Measurements from ENCODE around the gene GINS2. TPM values are rescaled to one million over a fixed set of nuclear protein-coding genes. Genes with fewer than 3 reads are reported as not detected.

Gene GINS2
- total RNA-seq, 1 donor from 2014 or later = 39.9 TPM

GRCh38 chr16:85677383-85677967 lies 11.3 kb downstream of the GINS2 start:
- Mint-ChIP-seq H3K9me3 (no peaks in the 10 kb centered on the region), H3K4me3 (no peak overlapping the region), H3K36me3 (peaks cover 21% of the 10 kb centered on the region), H3K27ac (no peak overlapping the region), H3K4me1 (ENCODE audit: unreplicated experiment) (peaks cover 8% of the 10 kb centered on the region), H3K27me3 (no peaks in the 10 kb centered on the region)
- no peak for DNase-seq (ENCODE audit: extremely low spot score, unreplicated experiment)
- TF ChIP-seq CTCF (conservative IDR thresholded peaks at IDR 0.05) = no peak

- H3K4me3 Mint-ChIP-seq = no peak overlapping the region
- H3K4me1 Mint-ChIP-seq (ENCODE audit: unreplicated experiment) = peaks cover 8% of the 10 kb centered on the region
- no peaks in the 10 kb centered on the region for H3K9me3 Mint-ChIP-seq
- no peak for DNase-seq (ENCODE audit: extremely low spot score, unreplicated experiment)
- no peaks in the 10 kb centered on the region for H3K27me3 Mint-ChIP-seq
- TF ChIP-seq CTCF (conservative IDR thresholded peaks at IDR 0.05) = no peak
- H3K36me3 Mint-ChIP-seq = peaks cover 21% of the 10 kb centered on the region
- H3K27ac Mint-ChIP-seq = peak overlapping the region; percentile 13
Measured at GRCh38 chr16:85676466-85676865, 12.3 kb downstream of the GINS2 start.

GRCh38 chr16:85675251-85675874 lies 13.4 kb downstream of the GINS2 start:
- no peaks in the 10 kb centered on the region for H3K9me3 Mint-ChIP-seq
- no peaks in the 10 kb centered on the region for H3K27me3 Mint-ChIP-seq
- H3K4me3 Mint-ChIP-seq = no peak overlapping the region
- H3K27ac Mint-ChIP-seq = peak overlapping the region; percentile 25
- TF ChIP-seq CTCF (conservative IDR thresholded peaks at IDR 0.05) = peak; percentile 66
- H3K36me3 Mint-ChIP-seq = peaks cover 28% of the 10 kb centered on the region
- peaks cover 8% of the 10 kb centered on the region for H3K4me1 Mint-ChIP-seq (ENCODE audit: unreplicated experiment)
- no peak for DNase-seq (ENCODE audit: extremely low spot score, unreplicated experiment)

GRCh38 chr16:85674828-85675227 lies 13.9 kb downstream of the GINS2 start:
- H3K27ac Mint-ChIP-seq = peak overlapping the region; percentile 25
- H3K36me3 Mint-ChIP-seq = peaks cover 31% of the 10 kb centered on the region
- no peak for DNase-seq (ENCODE audit: extremely low spot score, unreplicated experiment)
- H3K4me3 Mint-ChIP-seq = no peak overlapping the region
- H3K4me1 Mint-ChIP-seq (ENCODE audit: unreplicated experiment) = peaks cover 8% of the 10 kb centered on the region
- H3K9me3 Mint-ChIP-seq = no peaks in the 10 kb centered on the region
- no peaks in the 10 kb centered on the region for H3K27me3 Mint-ChIP-seq
- no peak for TF ChIP-seq CTCF (conservative IDR thresholded peaks at IDR 0.05)

GRCh38 chr16:85674418-85674755 lies 14.4 kb downstream of the GINS2 start:
- peaks cover 31% of the 10 kb centered on the region for H3K36me3 Mint-ChIP-seq
- H3K27ac Mint-ChIP-seq = peak overlapping the region; percentile 25

More at GRCh38 chr16:85674418-85674755, 14.4 kb downstream of the GINS2 start:
- Mint-ChIP-seq H3K4me1 (ENCODE audit: unreplicated experiment) (peaks cover 8% of the 10 kb centered on the region), H3K27me3 (no peaks in the 10 kb centered on the region), H3K4me3 (no peak overlapping the region), H3K9me3 (no peaks in the 10 kb centered on the region)
- TF ChIP-seq CTCF (conservative IDR thresholded peaks at IDR 0.05) = no peak
- DNase-seq (ENCODE audit: extremely low spot score, unreplicated experiment) = no peak
